Measurements from ENCODE around the gene YY1. TPM values are rescaled to one million over a fixed set of nuclear protein-coding genes. Genes with fewer than 3 reads are reported as not detected.
A peak's percentile ranks its signal among the peaks of the same experiment; 100 is the strongest.
"Not testable (repeated sequence)": the region's sequence is repeated elsewhere in the genome, so short reads cannot be mapped to it uniquely, and the experiment has no call there.

Gene YY1
- total RNA-seq, 1 donor from 2014 or later: 60.6 TPM

GRCh38 chr14:100306101-100306997 lies 67.4 kb downstream of the YY1 start, which contains the start of gene SLC25A29:
TSS of gene SLC25A29 (minus strand) at chr14:100306444. CDS start at chr14:100306232, 212 bp downstream.
- peak within 1 kb of the TSS; percentile 96 for H3K4me3 Mint-ChIP-seq (ENCODE audit: unreplicated experiment)
- no peaks in the 10 kb centered on the region for H3K36me3 Mint-ChIP-seq (ENCODE audit: unreplicated experiment)
- H3K27me3 Mint-ChIP-seq (ENCODE audit: unreplicated experiment): peaks cover 9% of the 10 kb centered on the region
- peaks cover 21% of the 10 kb centered on the region for H3K4me1 Mint-ChIP-seq (ENCODE audit: low read depth, unreplicated experiment)
- TF ChIP-seq CTCF (IDR thresholded peaks at IDR 0.05; ENCODE audit: partially characterized antibody, unreplicated experiment): no peak
- DNase-seq: peak; percentile 96
- H3K9me3 Mint-ChIP-seq (ENCODE audit: unreplicated experiment): peaks cover 12% of the 10 kb centered on the region
- H3K27ac Mint-ChIP-seq (ENCODE audit: unreplicated experiment): peak within 1 kb of the TSS; percentile 88

- H3K36me3 Mint-ChIP-seq (ENCODE audit: unreplicated experiment): no peaks in the 10 kb centered on the region
- H3K27ac Mint-ChIP-seq (ENCODE audit: unreplicated experiment): peak overlapping the region; percentile 88
- TF ChIP-seq CTCF (IDR thresholded peaks at IDR 0.05; ENCODE audit: partially characterized antibody, unreplicated experiment): no peak
- peak overlapping the region; percentile 92 for H3K4me3 Mint-ChIP-seq (ENCODE audit: unreplicated experiment)
- peak; percentile 54 for DNase-seq
- peaks cover 10% of the 10 kb centered on the region for H3K27me3 Mint-ChIP-seq (ENCODE audit: unreplicated experiment)
- peaks cover 26% of the 10 kb centered on the region for H3K4me1 Mint-ChIP-seq (ENCODE audit: low read depth, unreplicated experiment)
- H3K9me3 Mint-ChIP-seq (ENCODE audit: unreplicated experiment): peaks cover 12% of the 10 kb centered on the region
Observed at GRCh38 chr14:100306998-100307765, 68.2 kb downstream of the YY1 start.

- Mint-ChIP-seq H3K27ac (ENCODE audit: unreplicated experiment) (peak overlapping the region; percentile 88), H3K4me3 (ENCODE audit: unreplicated experiment) (peak overlapping the region; percentile 92), H3K36me3 (ENCODE audit: unreplicated experiment) (no peaks in the 10 kb centered on the region), H3K4me1 (ENCODE audit: low read depth, unreplicated experiment) (peaks cover 29% of the 10 kb centered on the region), H3K27me3 (ENCODE audit: unreplicated experiment) (peaks cover 10% of the 10 kb centered on the region), H3K9me3 (ENCODE audit: unreplicated experiment) (peaks cover 15% of the 10 kb centered on the region)
- no peak for TF ChIP-seq CTCF (IDR thresholded peaks at IDR 0.05; ENCODE audit: partially characterized antibody, unreplicated experiment)
- DNase-seq: no peak
Observed at GRCh38 chr14:100307766-100308426, 69.0 kb downstream of the YY1 start.

- Mint-ChIP-seq H3K27ac (ENCODE audit: unreplicated experiment) (peak overlapping the region; percentile 88), H3K27me3 (ENCODE audit: unreplicated experiment) (peaks cover 13% of the 10 kb centered on the region), H3K4me3 (ENCODE audit: unreplicated experiment) (peak overlapping the region; percentile 92), H3K9me3 (ENCODE audit: unreplicated experiment) (peaks cover 15% of the 10 kb centered on the region), H3K4me1 (ENCODE audit: low read depth, unreplicated experiment) (peaks cover 33% of the 10 kb centered on the region)
- not testable (repeated sequence) for DNase-seq; H3K36me3 Mint-ChIP-seq (ENCODE audit: unreplicated experiment)
Observed at GRCh38 chr14:100308427-100308792, 69.5 kb downstream of the YY1 start.

GRCh38 chr14:100309028-100309737 lies 70.2 kb downstream of the YY1 start:
- peaks cover 32% of the 10 kb centered on the region for H3K4me1 Mint-ChIP-seq (ENCODE audit: low read depth, unreplicated experiment)

More at GRCh38 chr14:100309028-100309737, 70.2 kb downstream of the YY1 start:
- Mint-ChIP-seq H3K4me3 (ENCODE audit: unreplicated experiment) (peak overlapping the region; percentile 92), H3K27ac (ENCODE audit: unreplicated experiment) (peak overlapping the region; percentile 88), H3K36me3 (ENCODE audit: unreplicated experiment) (no peaks in the 10 kb centered on the region), H3K9me3 (ENCODE audit: unreplicated experiment) (peaks cover 14% of the 10 kb centered on the region), H3K27me3 (ENCODE audit: unreplicated experiment) (peaks cover 14% of the 10 kb centered on the region)
- no peak for TF ChIP-seq CTCF (IDR thresholded peaks at IDR 0.05; ENCODE audit: partially characterized antibody, unreplicated experiment)
- peak; percentile 19 for DNase-seq

All from glutamatergic neuron (in vitro differentiated cells).